ENCODE measurements around the gene LUC7L.

- TF ChIP-seq MAFK (IDR thresholded peaks at IDR 0.05; ENCODE audit: partially characterized antibody) (no peak), USF2 (IDR thresholded peaks at IDR 0.05) (no peak), SMC3 (IDR thresholded peaks at IDR 0.05) (no peak), PHF8 (IDR thresholded peaks at IDR 0.05; ENCODE audit: borderline replicate concordance, low read depth) (no peak), KDM1A (IDR thresholded peaks at IDR 0.05; ENCODE audit: low read depth) (no peak), CTCF (IDR thresholded peaks at IDR 0.05) (no peak), REST (IDR thresholded peaks at IDR 0.05) (no peak), POLR2A (IDR thresholded peaks at IDR 0.05; ENCODE audit: low read length) (no peak)
- TF ChIP-seq, protein P1, sequence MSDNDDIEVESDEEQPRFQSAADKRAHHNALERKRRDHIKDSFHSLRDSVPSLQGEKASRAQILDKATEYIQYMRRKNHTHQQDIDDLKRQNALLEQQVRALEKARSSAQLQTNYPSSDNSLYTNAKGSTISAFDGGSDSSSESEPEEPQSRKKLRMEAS (IDR thresholded peaks at IDR 0.05), result no peak
Observed at GRCh38 chr16:273547-274421, 44.5 kb upstream of the LUC7L start.
